GM23248 (cell line): Measurements from ENCODE around the gene LCN6. TPM values are rescaled to one million over a fixed set of nuclear protein-coding genes. Genes with fewer than 3 reads are reported as not detected.

ENCODE experiments used
- DNase-seq: peaks from one replicate; pipeline ENCODE4 v3.0.0-alpha.2; 2015
- H2AFZ ChIP-seq: fragments of 200-600 bp; sonication (generic); 2 replicates; pipeline ENCODE4 v1.6.1; 2016; ENCODE audit warnings: antibody characterized with exemption
- H3F3A ChIP-seq: fragments of 200-600 bp; sonication (generic); 2 replicates; pipeline ENCODE4 v1.6.1; 2016; ENCODE audit warnings: mild to moderate bottlenecking, antibody characterized with exemption, mixed run types; ENCODE audit not compliant: insufficient read depth
- H3K27ac ChIP-seq: fragments of 200-600 bp; sonication (generic); 2 replicates; pipeline ENCODE4 v1.5.1; 2016; ENCODE audit warnings: mild to moderate bottlenecking
- H3K27me3 ChIP-seq: fragments of 200-600 bp; sonication (generic); replicated peaks from 2 replicates; pipeline ENCODE4 v1.6.1; 2016; ENCODE audit warnings: mild to moderate bottlenecking; ENCODE audit not compliant: insufficient read depth
- H3K36me3 ChIP-seq: fragments of 200-600 bp; sonication (generic); 2 replicates; pipeline ENCODE4 v1.6.1; 2016; ENCODE audit warnings: low read depth, mild to moderate bottlenecking
- H3K4me1 ChIP-seq: fragments of 200-600 bp; sonication (generic); 2 replicates; pipeline ENCODE4 v1.6.1; 2016; ENCODE audit warnings: mild to moderate bottlenecking; ENCODE audit not compliant: insufficient read depth
- H3K4me2 ChIP-seq: fragments of 200-600 bp; sonication (generic); one replicate; pipeline ENCODE4 v1.6.1; 2016; ENCODE audit warnings: mild to moderate bottlenecking; ENCODE audit not compliant: unreplicated experiment
- H3K4me3 ChIP-seq: fragments of 200-600 bp; sonication (generic); 2 replicates; pipeline ENCODE4 v1.5.1; 2016; ENCODE audit warnings: mild to moderate bottlenecking
- H3K79me2 ChIP-seq: fragments of 200-600 bp; sonication (generic); 2 replicates; pipeline ENCODE4 v1.6.1; 2016; ENCODE audit warnings: mild to moderate bottlenecking; ENCODE audit not compliant: insufficient read depth
- H3K9ac ChIP-seq: fragments of 200-600 bp; sonication (generic); 2 replicates; pipeline ENCODE4 v1.6.1; 2016; ENCODE audit warnings: mild to moderate bottlenecking
- H3K9me2 ChIP-seq: fragments of 200-600 bp; sonication (generic); 2 replicates; pipeline ENCODE4 v1.6.1; 2016; ENCODE audit warnings: mixed run types, mild to moderate bottlenecking, moderate library complexity; ENCODE audit not compliant: insufficient read depth
- H3K9me3 ChIP-seq: fragments of 200-600 bp; sonication (generic); one replicate; pipeline ENCODE4 v1.6.1; 2017; ENCODE audit warnings: low read depth
- H4K20me1 ChIP-seq: fragments of 200-600 bp; sonication (generic); 2 replicates; pipeline ENCODE4 v1.6.0; 2016; ENCODE audit not compliant: insufficient read depth
- EZH2 ChIP-seq: fragments of 200-600 bp; sonication (generic); IDR thresholded peaks from 2 replicates; pipeline ENCODE4 v1.6.1; 2018; ENCODE audit warnings: antibody characterized with exemption, mild to moderate bottlenecking; ENCODE audit not compliant: insufficient read depth, poor library complexity, severe bottlenecking
- EZH2phosphoT487 ChIP-seq: fragments of 200-600 bp; sonication (generic); IDR thresholded peaks from 2 replicates; pipeline ENCODE4 v1.6.1; 2018; ENCODE audit warnings: antibody characterized with exemption, moderate library complexity, mild to moderate bottlenecking, low read depth; ENCODE audit not compliant: insufficient read depth
- WGBS, 2 experiments: methylation state at CpG; one replicate each; pipeline ENCODE4 v1.1.6; 2015 to 2017; ENCODE audit warnings: low lambda C conversion rate in 2 of 2, low coverage in 1 of 2; ENCODE audit errors: missing lambda C conversion rate in 2 of 2; 5-methylcytosine and 5-hydroxymethylcytosine counted together
- in situ Hi-C: fragments of 300-500 bp; cut with MboI; formaldehyde crosslinking; loops from 2 replicates; pipeline ENCODE4 v1.15.0; 2020
- polyA plus RNA-seq: library from polyadenylated mRNA; unstranded; fragments of >200 nt; fragmentation: Nextera tagmentation; extraction: Ambion mirVana; gene quantifications from 2 replicates; pipeline ENCODE4 v1.2.1, GENCODE V29; 2016
- total RNA-seq: library from RNA; depleted of rRNA; stranded (reverse); fragments of >200 nt; shearing (Covaris generic); gene quantifications from 2 replicates; pipeline ENCODE4 v1.2.3, GENCODE V29; 2014

LCN6 gene
- total and polyA plus RNA-seq, 2 experiments from 2014 or later: not detected

DNA sequence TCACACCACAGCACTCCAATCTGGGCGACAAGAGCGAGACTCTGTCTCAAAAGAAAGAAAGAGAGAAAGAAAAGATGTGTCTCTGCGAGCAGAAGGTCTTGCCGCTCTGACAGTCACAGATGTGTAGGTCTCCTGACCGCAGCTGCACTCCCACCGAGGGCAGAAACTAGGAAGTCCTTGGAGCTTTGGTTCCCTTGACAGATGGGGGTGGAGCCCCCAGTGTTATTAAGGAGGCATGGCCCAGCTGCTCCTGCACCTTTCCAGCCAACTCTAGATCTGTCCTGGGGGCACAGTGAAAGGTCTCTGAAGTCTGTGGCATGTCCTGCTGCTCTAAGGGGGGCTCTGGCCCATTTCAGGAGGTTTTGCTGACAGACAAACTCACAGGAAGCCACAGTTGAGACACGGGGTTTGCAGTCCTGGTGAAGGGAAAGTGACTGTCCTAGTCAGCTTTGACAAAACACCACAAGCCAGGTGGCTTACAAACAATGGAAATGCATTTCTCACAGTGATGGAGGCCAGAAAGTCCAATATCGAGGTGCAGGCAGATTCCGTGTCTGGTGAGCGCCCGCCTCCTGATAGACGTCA is 45.0 kb downstream of the LCN6 start:
- Histone ChIP-seq H4K20me1 (no peaks in the 10 kb centered on the region), H3K79me2 (no peaks in the 10 kb centered on the region), H2AFZ (no peak overlapping the region), H3K4me3 (no peak overlapping the region), H3K9me3 (no peaks in the 10 kb centered on the region), H3K27ac (no peak overlapping the region), H3K27me3 (peaks cover 7% of the 10 kb centered on the region; the same call in 1 of the 2 replicates), H3K9ac (no peak overlapping the region), H3F3A (no peaks in the 10 kb centered on the region), H3K4me1 (no peaks in the 10 kb centered on the region), H3K4me2 (no peak overlapping the region), H3K36me3 (no peaks in the 10 kb centered on the region), H3K9me2 (no peaks in the 10 kb centered on the region)
- TF ChIP-seq EZH2: no peak
- no peak for TF ChIP-seq EZH2phosphoT487
- 78% methylated on average over 12 of the region's 12 CpGs for WGBS, 2 experiments
- in situ Hi-C loops: no loop called here
- no peak for DNase-seq

DNA sequence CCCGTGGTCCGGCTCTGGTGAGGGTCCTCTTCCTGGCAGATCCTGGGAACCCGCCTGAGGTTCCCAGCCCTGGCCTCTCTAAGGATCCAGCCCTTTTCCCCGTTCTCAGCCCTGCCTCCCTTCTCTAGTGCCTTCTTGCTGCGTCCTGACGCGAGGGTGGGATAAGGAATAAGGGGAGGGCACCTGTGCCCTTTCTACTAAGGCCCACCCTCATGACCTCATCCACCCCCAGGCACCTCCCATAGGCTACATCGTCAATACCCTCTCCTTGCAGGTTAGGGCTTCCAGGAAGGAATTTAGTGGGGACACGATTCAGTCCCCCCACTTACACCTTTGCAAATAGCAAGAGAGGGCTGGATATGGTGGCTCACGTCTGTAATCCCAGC is 46.7 kb downstream of the LCN6 start:
- no peak overlapping the region for H3K9ac ChIP-seq
- in situ Hi-C loops: no loop called here
- TF ChIP-seq EZH2phosphoT487 (no peak), EZH2 (no peak)
- H4K20me1 ChIP-seq: no peaks in the 10 kb centered on the region
- no peak overlapping the region for H2AFZ ChIP-seq
- no peaks in the 10 kb centered on the region for H3F3A ChIP-seq
- H3K4me2 ChIP-seq: no peak overlapping the region
- H3K79me2 ChIP-seq: no peaks in the 10 kb centered on the region
- 44 to 52% methylated on average over 10 of the region's 10 CpGs for WGBS, 2 experiments
- no peak overlapping the region for H3K27ac ChIP-seq
- H3K4me1 ChIP-seq: no peaks in the 10 kb centered on the region
- no peaks in the 10 kb centered on the region for H3K9me2 ChIP-seq
- no peak overlapping the region for H3K4me3 ChIP-seq
- H3K36me3 ChIP-seq: no peaks in the 10 kb centered on the region
- no peaks in the 10 kb centered on the region for H3K9me3 ChIP-seq
- no peak for DNase-seq
- H3K27me3 ChIP-seq: peaks cover 7% of the 10 kb centered on the region; the same call in 1 of the 2 replicates

DNA sequence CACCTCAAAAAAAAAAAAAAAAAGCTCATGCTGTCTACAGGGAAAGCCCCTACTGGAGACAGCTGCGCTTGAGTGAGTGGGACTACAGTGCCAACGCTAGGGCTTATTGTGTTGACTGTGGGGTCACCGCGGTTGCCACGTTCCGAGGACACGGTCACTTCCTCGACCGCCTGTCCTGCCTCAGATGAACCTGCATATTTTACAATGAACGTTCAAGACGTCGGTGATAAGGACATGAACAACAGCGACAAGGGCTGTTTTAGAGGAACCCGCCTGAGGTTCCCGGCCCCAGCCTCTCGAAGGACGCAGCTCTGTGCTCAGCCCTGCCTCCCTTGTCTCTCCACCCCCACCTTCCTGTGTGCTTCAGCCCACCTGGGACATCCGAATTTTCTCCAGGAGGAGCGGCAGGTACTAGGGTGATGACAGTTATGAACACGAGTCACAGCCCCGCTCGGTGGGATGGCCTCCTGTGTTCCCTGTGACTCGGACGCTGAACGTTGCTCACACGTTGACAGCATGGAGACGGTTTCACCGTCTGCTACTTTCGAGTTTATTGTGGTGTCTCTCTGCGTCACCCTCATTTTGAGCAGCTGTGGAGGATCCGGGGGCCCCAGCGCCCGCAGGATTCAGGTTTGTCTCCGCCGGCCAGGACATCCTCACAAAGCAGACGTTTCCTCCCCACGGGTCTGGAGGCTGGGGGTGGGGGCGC is 47.2 kb downstream of the LCN6 start:
- no peak for DNase-seq
- Histone ChIP-seq H3K9me2 (no peaks in the 10 kb centered on the region), H3K4me2 (no peak overlapping the region), H3K4me1 (no peaks in the 10 kb centered on the region), H2AFZ (no peak overlapping the region), H3K27ac (no peak overlapping the region), H3K9me3 (no peaks in the 10 kb centered on the region), H3K9ac (no peak overlapping the region), H4K20me1 (no peaks in the 10 kb centered on the region), H3K79me2 (no peaks in the 10 kb centered on the region), H3F3A (no peaks in the 10 kb centered on the region), H3K4me3 (no peak overlapping the region), H3K36me3 (no peaks in the 10 kb centered on the region), H3K27me3 (peaks cover 7% of the 10 kb centered on the region; the same call in 1 of the 2 replicates)
- in situ Hi-C loops: no loop called here
- 67 to 69% methylated on average over 38 of the region's 38 CpGs for WGBS, 2 experiments
- TF ChIP-seq EZH2phosphoT487 (no peak), EZH2 (no peak)

DNA sequence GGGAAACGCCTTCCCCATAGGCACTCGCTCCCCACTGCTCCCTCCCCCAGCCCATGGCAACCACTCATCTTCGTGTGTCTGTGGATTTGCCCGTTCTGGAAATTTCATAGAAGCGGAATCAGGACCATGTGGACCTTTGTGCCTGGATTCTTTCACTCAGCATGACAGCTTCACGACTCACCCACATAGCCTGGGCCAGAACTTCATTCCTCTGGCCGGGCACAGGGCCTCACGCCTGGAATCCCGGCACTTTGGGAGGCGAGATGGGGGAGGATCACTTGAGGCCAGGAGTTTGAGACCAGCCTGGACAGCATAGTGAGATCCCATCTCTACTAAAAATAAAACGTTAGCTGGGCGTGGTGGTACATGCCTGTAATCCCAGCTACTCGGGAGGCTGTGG is 48.0 kb downstream of the LCN6 start:
- Histone ChIP-seq H3K79me2 (no peaks in the 10 kb centered on the region), H3K9ac (no peak overlapping the region), H3K4me3 (no peak overlapping the region), H3F3A (no peaks in the 10 kb centered on the region), H3K36me3 (no peaks in the 10 kb centered on the region), H3K27me3 (peaks cover 2% of the 10 kb centered on the region; the same call in 1 of the 2 replicates), H3K9me3 (no peaks in the 10 kb centered on the region), H2AFZ (no peak overlapping the region), H3K9me2 (no peaks in the 10 kb centered on the region), H4K20me1 (no peaks in the 10 kb centered on the region), H3K4me2 (no peak overlapping the region), H3K27ac (no peak overlapping the region), H3K4me1 (no peaks in the 10 kb centered on the region)
- 6 to 7% methylated on average over 12 to 13 of the region's 13 CpGs for WGBS, 2 experiments
- in situ Hi-C loops: no loop called here
- DNase-seq: peak; percentile 60
- no peak for TF ChIP-seq EZH2
- TF ChIP-seq EZH2phosphoT487: no peak
